Adrenal gland (tissue), 12 donors: ENCODE data around the gene RAB10. TPM values are rescaled to one million over a fixed set of nuclear protein-coding genes. Genes with fewer than 3 reads are reported as not detected.

Experiments
- DNase-seq, 7 donors: peaks; one replicate each; pipeline ENCODE4 v3.0.0-alpha.2; 2019 to 2020
- H3K27ac ChIP-seq, 5 donors: fragments of 200-600 bp; sonication (generic) in 4 of 5; 1 replicate in 3 of 5; 2 replicates in 2 of 5; pipeline versions ENCODE4 v1.5.1 to v1.8.0; 2016 to 2020; ENCODE audit warnings: mild to moderate bottlenecking in 1 of 5
- H3K27me3 ChIP-seq: fragments of 200-600 bp; 2 replicates; pipeline ENCODE4 v1.8.0; 2021
- H3K36me3 ChIP-seq, 2 donors: fragments of 200-600 bp; replicated peaks in 1 of 2; 1 replicate in 1 of 2; 2 replicates in 1 of 2; pipeline versions ENCODE4 v1.5.1 to v1.8.0; 2018 to 2022
- H3K4me1 ChIP-seq, 2 donors: fragments of 200-600 bp; replicated peaks in 1 of 2; 1 replicate in 1 of 2; 2 replicates in 1 of 2; pipeline versions ENCODE4 v1.5.1 to v1.8.0; 2018 to 2021
- H3K4me3 ChIP-seq, 4 donors: fragments of 200-600 bp; sonication (generic) in 3 of 4; one replicate each; pipeline ENCODE4 v1.5.1; 2016 to 2018
- H3K9me3 ChIP-seq, 3 donors: fragments of 200-600 bp; sonication (generic) in 1 of 3; replicated peaks in 1 of 3; 1 replicate in 2 of 3; 2 replicates in 1 of 3; pipeline versions ENCODE4 v1.5.1 to v1.8.0; 2016 to 2021
- POLR2A ChIP-seq, 2 donors: fragments of 450-650 bp; IDR thresholded peaks; one replicate each; pipeline ENCODE4 v1.6.1; 2017; ENCODE audit warnings: antibody characterized with exemption in 2 of 2, mild to moderate bottlenecking in 2 of 2, moderate library complexity in 1 of 2
- WGBS, 4 donors: extraction: QIAGEN DNeasy Blood & Tissue Kit in 2 of 4; methylation state at CpG; one replicate each; pipeline versions ENCODE4 v1.1.5 to v1.1.7; 2013 to 2017; 5-methylcytosine and 5-hydroxymethylcytosine counted together
- intact Hi-C, 2 donors: fragments of 100-400 bp; cut with DNase I; formaldehyde crosslinking; loops; one replicate each; pipeline versions ENCODE4 v1.14.1 to v1.15.0; 2022 to 2023
- polyA plus RNA-seq, 3 donors: library from polyadenylated mRNA; stranded (reverse); fragments of 200-250 nt in 2 of 3; fragments of 350-450 nt in 1 of 3; fragmentation: Illumina TruSeq in 1 of 3; extraction: RNeasy Lipid Tissue Mini Kit (QIAGEN cat#74804) in 1 of 3; gene quantifications; one replicate each; pipeline ENCODE4 v1.2.3, GENCODE V29; 2013 to 2014
- total RNA-seq, 9 donors: library from RNA; depleted of rRNA in 4 of 9; stranded (reverse); fragments of >200 nt in 4 of 9; fragments of 120-200 nt in 1 of 9; fragmentation: NEBNext Ultra II Directional in 1 of 9; extraction: Animal tissue kit (Norgen Biotek cat#: 25700) in 1 of 9; gene quantifications; one replicate each; pipeline versions ENCODE4 v1.1.0 to v1.2.4, GENCODE V29; 2013 to 2023
- TF ChIP-seq, protein P1 (sequence below), 6 experiments: fragments of 450-650 bp in 4 of 6; fragments of 200-600 bp in 2 of 6; sonication (generic) in 1 of 6; IDR thresholded peaks; 1 replicate in 5 of 6; 2 replicates in 1 of 6; pipeline versions ENCODE4 v1.5.1 to v1.8.0; 2016 to 2021; ENCODE audit warnings: antibody characterized with exemption in 6 of 6, mild to moderate bottlenecking in 2 of 6, moderate library complexity in 1 of 6
- donor health status: healthy with polysubstance abuse.
- donor health status: Bipolar disorder and iron deficiency.
- donor health status: DM: yes; HTN: yes; CAD: no.
- donor health status: DM: no; HTN: no; CAD: no.
- donor health status: DM: no; HTN: no; CAD: no.
- donor health status: DM: yes; HTN: yes; CAD: no.

The RAB10 gene
- total and polyA plus RNA-seq, 12 donors, result 31.8 to 369 (median 153) TPM

DNA sequence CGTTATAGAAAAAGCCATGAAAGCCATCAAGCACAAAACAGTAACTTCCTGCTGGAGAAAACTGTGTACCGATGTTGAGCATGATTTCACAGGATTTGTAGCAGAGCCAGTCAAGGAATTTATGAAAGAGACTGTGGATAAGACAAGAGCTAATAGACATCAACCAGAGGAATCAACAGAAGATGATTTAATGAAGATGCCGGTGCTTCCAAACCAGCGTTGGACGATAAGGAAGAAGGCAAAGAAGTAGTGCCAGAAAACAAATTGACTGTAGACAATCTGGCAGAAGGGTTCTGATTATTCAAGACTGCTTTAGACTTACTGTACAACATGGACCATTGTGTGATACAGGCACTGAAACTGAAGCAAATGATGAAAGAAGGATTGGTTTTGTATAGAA, 89.5 kb downstream of the RAB10 start:
- Histone ChIP-seq H3K4me3 (no peak overlapping the region), H3K4me1 (peaks cover 0 to 3% of the 10 kb centered on the region in 2 donors), H3K9me3 (no peaks in the 10 kb centered on the region), H3K27ac (no peak overlapping the region), H3K27me3 (no peaks in the 10 kb centered on the region), H3K36me3 (peaks cover 0 to 10% of the 10 kb centered on the region in 2 donors)
- TF ChIP-seq, protein P1, sequence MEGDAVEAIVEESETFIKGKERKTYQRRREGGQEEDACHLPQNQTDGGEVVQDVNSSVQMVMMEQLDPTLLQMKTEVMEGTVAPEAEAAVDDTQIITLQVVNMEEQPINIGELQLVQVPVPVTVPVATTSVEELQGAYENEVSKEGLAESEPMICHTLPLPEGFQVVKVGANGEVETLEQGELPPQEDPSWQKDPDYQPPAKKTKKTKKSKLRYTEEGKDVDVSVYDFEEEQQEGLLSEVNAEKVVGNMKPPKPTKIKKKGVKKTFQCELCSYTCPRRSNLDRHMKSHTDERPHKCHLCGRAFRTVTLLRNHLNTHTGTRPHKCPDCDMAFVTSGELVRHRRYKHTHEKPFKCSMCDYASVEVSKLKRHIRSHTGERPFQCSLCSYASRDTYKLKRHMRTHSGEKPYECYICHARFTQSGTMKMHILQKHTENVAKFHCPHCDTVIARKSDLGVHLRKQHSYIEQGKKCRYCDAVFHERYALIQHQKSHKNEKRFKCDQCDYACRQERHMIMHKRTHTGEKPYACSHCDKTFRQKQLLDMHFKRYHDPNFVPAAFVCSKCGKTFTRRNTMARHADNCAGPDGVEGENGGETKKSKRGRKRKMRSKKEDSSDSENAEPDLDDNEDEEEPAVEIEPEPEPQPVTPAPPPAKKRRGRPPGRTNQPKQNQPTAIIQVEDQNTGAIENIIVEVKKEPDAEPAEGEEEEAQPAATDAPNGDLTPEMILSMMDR (IDR thresholded peaks at IDR 0.05), result no peak
- TF ChIP-seq POLR2A (IDR thresholded peaks at IDR 0.05), result no peak
- intact Hi-C loops, result no loop called here
- 62 to 79% (median 72%) methylated on average over 5 of the region's 5 CpGs for WGBS, 4 donors
- no peak for DNase-seq

DNA sequence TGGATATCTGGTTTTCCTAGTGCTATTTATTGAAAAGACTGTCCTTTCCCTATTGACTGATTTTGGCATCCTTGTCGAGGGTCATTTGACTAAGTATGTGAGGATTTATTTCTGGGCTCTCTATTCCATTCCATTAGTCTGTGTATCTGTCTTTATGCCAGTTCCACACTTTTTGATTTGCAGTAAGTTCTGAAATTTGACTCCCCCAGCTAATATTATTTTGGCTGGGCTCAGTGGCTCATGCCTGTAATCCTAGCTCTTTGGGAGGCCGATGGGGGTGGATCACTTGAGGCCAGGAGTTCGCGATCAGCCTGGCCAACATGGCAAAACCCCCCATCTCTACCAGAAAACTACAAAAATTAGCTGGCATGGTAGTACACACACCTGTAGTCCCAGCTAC, 92.2 kb downstream of the RAB10 start:
- Histone ChIP-seq H3K36me3 (peaks cover 0 to 10% of the 10 kb centered on the region in 2 donors), H3K9me3 (no peaks in the 10 kb centered on the region), H3K4me3 (no peak overlapping the region), H3K27ac (no peak overlapping the region), H3K27me3 (no peaks in the 10 kb centered on the region), H3K4me1 (peaks cover 0 to 3% of the 10 kb centered on the region in 2 donors)
- intact Hi-C loops, result no loop called here
- no peak for DNase-seq
- TF ChIP-seq, protein P1 (IDR thresholded peaks at IDR 0.05), result no peak
- no peak for TF ChIP-seq POLR2A (IDR thresholded peaks at IDR 0.05)
- 77 to 96% (median 90%) methylated on average over 4 of the region's 4 CpGs for WGBS, 4 donors

DNA sequence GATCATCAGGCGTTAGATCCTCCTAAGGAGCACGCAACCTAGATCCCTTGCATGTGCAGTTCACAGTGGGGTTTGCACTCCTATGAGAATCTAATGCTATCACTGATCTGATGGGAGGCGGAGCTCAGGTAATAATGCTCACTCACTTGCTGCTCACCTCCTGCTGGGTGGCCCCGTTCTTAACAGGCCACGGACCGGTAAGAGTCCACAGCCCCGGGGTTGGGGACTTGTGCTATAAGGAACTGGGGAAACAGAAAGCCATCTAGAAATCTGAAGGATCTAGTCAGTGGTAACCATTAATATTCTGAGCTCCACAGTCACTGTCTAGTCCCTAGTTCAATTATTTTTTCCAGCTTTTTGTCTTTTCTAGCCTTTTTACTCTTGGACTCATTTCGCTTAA, 94.3 kb downstream of the RAB10 start:
- intact Hi-C loops, result no loop called here
- Histone ChIP-seq H3K9me3 (no peaks in the 10 kb centered on the region), H3K4me3 (no peak overlapping the region), H3K27ac (no peak overlapping the region), H3K36me3 (peaks cover 0 to 10% of the 10 kb centered on the region in 2 donors), H3K4me1 (no peaks in the 10 kb centered on the region), H3K27me3 (no peaks in the 10 kb centered on the region)
- TF ChIP-seq, protein P1 (IDR thresholded peaks at IDR 0.05), result no peak
- no peak for TF ChIP-seq POLR2A (IDR thresholded peaks at IDR 0.05)
- no peak for DNase-seq
- WGBS, 4 donors, result 91 to 99% (median 94%) methylated on average over 8 of the region's 8 CpGs

DNA sequence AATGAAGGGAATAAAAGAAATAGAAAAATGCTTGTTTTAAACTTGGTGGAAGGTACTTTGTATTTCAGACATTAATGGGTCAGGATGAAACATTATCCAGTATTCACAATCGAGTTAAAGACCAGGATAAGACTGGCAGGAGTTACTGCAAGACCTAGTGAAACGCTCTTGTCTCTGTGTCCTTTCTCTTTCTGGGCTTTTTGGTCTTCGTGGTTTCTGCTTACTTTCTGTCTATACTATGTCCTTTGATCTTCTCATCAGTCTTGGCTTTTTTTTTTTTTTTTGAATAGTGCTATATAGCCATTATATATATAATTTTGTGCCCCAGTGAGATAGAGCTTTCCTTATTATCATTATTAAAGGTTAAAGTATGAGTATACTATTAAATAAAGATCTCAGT, 96.9 kb downstream of the RAB10 start:
- WGBS, 4 donors, result 86 to 93% (median 91%) methylated on average over 3 of the region's 3 CpGs
- no peak for DNase-seq
- peaks cover 0 to 24% of the 10 kb centered on the region in 2 donors for H3K36me3 ChIP-seq
- no peaks in the 10 kb centered on the region for H3K27me3 ChIP-seq
- no peaks in the 10 kb centered on the region for H3K9me3 ChIP-seq
- no peak overlapping the region for H3K4me3 ChIP-seq
- intact Hi-C loops, result no loop called here
- no peak overlapping the region for H3K27ac ChIP-seq
- H3K4me1 ChIP-seq, result peaks cover 13 to 20% of the 10 kb centered on the region in 2 donors
- TF ChIP-seq, protein P1 (IDR thresholded peaks at IDR 0.05), result no peak
- TF ChIP-seq POLR2A (IDR thresholded peaks at IDR 0.05), result no peak
